Adipocyte (in vitro differentiated cells): ENCODE data around the gene PLD1.

Experiments
- DNase-seq: peaks from one replicate; pipeline ENCODE4 v3.0.0-alpha.2; 2015; ENCODE audit warnings: low read depth
- H3K27me3 ChIP-seq: replicated peaks from 2 replicates; pipeline ENCODE4 v1.7.0; 2013; ENCODE audit warnings: mild to moderate bottlenecking, low read length, moderate library complexity; ENCODE audit not compliant: control insufficient read depth, insufficient read depth
- H3K36me3 ChIP-seq: 2 replicates; pipeline ENCODE4 v1.7.0; 2013; ENCODE audit warnings: low read length, mild to moderate bottlenecking, moderate library complexity; ENCODE audit not compliant: control insufficient read depth, insufficient read depth, severe bottlenecking
- H3K4me1 ChIP-seq: 2 replicates; pipeline ENCODE4 v1.7.0; 2013; ENCODE audit warnings: mild to moderate bottlenecking, low read length, moderate library complexity; ENCODE audit not compliant: control insufficient read depth, insufficient read depth
- H3K4me3 ChIP-seq: 2 replicates; pipeline ENCODE4 v1.7.0; 2013; ENCODE audit warnings: mild to moderate bottlenecking, low read length, moderate library complexity
- H3K9ac ChIP-seq: 2 replicates; pipeline ENCODE4 v1.7.0; 2013; ENCODE audit warnings: mild to moderate bottlenecking, low read length, moderate library complexity
- H3K9me3 ChIP-seq: 2 replicates; pipeline ENCODE4 v1.7.0; 2013; ENCODE audit warnings: mild to moderate bottlenecking, low read length, moderate library complexity; ENCODE audit not compliant: control insufficient read depth

Gene PLD1

DNA sequence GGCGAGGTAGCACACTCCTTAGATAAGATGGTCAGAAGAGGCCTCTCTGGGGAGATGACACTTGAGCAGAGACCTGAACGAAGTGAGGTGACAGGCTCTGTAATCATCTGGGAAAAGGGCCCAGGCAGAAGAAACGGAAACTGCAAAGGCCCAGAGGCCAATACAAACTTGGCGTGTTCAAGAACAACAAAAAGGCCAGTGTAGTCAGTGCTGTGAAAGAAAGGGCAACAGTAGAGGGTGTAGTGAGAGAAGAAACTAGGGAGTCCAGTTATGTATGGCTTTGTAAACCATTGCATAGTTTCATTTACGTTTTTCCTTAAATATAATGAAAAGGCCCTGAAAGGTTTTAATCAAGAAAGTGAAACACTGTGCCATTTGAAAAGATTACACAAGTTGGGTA, 31.8 kb downstream of the PLD1 start:
- H3K4me3 ChIP-seq, result no peak overlapping the region
- H3K9ac ChIP-seq, result no peak overlapping the region

DNA sequence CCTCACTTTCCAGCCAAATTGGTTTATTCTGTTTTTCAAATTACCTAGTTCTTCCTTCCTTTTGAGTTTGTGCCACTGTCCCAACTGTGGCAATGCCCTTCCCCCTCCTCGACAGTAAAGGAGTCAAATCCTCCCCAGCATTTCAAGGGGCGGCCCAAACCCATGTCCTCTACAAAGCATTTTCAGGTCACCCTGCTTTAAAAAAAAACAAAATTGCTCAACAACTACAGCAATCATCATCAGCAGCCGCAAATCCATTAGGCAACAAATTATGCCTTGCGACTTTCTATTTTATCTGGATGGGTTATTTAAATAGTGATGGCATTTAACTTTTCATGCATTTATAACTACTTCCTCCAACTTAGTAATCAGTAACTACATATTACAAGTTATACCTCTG, 32.7 kb downstream of the PLD1 start:
- Histone ChIP-seq H3K27me3 (no peaks in the 10 kb centered on the region), H3K9me3 (no peaks in the 10 kb centered on the region), H3K36me3 (no peaks in the 10 kb centered on the region), H3K9ac (no peak overlapping the region), H3K4me3 (no peak overlapping the region), H3K4me1 (no peaks in the 10 kb centered on the region)
- DNase-seq, result no peak

More for the DNA sequence above, 31.8 kb downstream of the PLD1 start:
- H3K4me1 ChIP-seq, result no peaks in the 10 kb centered on the region
- no peaks in the 10 kb centered on the region for H3K27me3 ChIP-seq
- no peak for DNase-seq
- no peaks in the 10 kb centered on the region for H3K9me3 ChIP-seq
- no peaks in the 10 kb centered on the region for H3K36me3 ChIP-seq

DNA sequence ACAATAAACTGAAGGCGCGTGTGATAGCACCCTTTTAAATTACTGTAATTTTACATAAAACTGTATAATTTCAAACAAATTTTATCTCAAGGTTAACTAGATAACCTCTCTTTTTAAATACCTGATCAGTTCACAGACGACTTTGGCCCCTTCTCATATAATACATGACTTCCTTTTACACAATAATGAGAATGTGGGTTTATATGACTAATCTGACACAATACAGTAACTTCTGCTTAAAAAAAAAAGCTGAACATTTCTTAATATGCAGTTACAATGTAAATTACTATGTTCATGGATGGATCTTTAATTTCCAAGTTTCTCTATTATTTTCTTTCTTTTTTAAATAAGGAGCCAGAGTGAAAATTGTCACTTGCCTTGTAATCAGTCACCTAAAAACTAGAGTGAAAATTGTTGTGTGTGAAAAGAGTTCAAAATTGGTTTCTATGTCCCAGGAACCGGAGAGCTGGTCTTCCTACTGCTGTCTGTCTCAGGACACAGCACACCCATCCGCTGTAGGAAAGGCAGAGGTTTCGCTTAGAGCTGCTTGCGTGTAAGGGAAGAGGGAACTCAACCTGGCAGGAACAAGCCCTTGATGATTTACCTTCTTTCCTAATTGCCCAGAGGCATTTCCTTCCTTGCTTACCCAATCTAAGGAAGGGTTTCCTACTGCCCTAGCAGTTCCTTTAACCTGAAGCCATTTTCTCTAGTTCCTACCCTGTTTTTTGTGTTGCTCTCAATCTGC, 33.3 kb downstream of the PLD1 start:
- H3K4me1 ChIP-seq, result peaks cover 4% of the 10 kb centered on the region
- no peak overlapping the region for H3K9ac ChIP-seq
- no peaks in the 10 kb centered on the region for H3K9me3 ChIP-seq
- H3K4me3 ChIP-seq, result no peak overlapping the region
- no peaks in the 10 kb centered on the region for H3K36me3 ChIP-seq
- H3K27me3 ChIP-seq, result no peaks in the 10 kb centered on the region
- DNase-seq, result no peak

GRCh38 chr3:171776411-171776810, 33.9 kb downstream of the PLD1 start:
- peaks cover 10% of the 10 kb centered on the region for H3K4me1 ChIP-seq
- H3K27me3 ChIP-seq, result no peaks in the 10 kb centered on the region
- no peak for DNase-seq
- H3K4me3 ChIP-seq, result no peak overlapping the region
- H3K9me3 ChIP-seq, result no peaks in the 10 kb centered on the region
- no peak overlapping the region for H3K9ac ChIP-seq
- H3K36me3 ChIP-seq, result no peaks in the 10 kb centered on the region

DNA sequence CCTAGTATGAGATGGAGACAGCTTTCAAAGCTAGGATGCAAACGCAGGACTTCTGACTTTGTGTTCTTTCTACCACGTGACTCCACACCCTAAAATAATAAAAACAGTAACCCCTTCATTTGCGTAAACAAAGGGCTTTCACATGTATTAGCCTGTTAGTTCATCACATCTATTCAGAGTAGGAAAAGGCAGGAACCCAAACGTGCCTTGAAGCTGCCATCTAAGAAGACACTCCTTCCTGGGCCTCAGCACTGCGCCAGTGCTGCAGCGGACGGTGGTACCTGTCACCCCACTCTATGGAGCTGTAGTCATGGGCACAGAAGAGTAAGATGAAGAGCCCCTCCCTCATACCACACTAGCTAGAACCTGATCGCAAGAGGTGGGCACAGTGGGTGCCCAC, 34.3 kb downstream of the PLD1 start:
- Histone ChIP-seq H3K9ac (no peak overlapping the region), H3K36me3 (no peaks in the 10 kb centered on the region), H3K27me3 (no peaks in the 10 kb centered on the region), H3K4me1 (peaks cover 12% of the 10 kb centered on the region), H3K4me3 (no peak overlapping the region), H3K9me3 (no peaks in the 10 kb centered on the region)
- no peak for DNase-seq

DNA sequence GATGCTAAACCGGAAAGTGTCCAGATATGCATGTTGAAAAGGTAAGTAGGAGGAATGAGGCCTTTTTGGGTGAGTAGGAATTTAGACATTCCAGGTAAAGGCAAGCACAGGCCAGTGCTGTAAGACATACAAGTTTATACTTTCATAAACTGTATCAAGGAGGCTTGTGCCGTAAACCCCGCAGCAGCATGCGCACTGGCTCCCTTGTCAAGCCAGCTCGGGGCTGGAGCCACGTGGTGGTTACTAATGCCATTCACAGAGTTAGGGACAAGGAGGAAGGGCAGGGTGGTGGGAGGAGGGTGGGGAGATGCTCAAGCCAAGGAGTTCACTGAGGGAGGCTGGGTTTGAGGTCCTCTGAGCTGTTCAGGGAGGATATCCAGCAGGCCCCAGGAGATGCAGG, 35.8 kb downstream of the PLD1 start:
- Histone ChIP-seq H3K4me1 (peaks cover 14% of the 10 kb centered on the region), H3K4me3 (no peak overlapping the region), H3K9me3 (no peaks in the 10 kb centered on the region), H3K36me3 (no peaks in the 10 kb centered on the region), H3K9ac (no peak overlapping the region), H3K27me3 (no peaks in the 10 kb centered on the region)
- DNase-seq, result no peak

DNA sequence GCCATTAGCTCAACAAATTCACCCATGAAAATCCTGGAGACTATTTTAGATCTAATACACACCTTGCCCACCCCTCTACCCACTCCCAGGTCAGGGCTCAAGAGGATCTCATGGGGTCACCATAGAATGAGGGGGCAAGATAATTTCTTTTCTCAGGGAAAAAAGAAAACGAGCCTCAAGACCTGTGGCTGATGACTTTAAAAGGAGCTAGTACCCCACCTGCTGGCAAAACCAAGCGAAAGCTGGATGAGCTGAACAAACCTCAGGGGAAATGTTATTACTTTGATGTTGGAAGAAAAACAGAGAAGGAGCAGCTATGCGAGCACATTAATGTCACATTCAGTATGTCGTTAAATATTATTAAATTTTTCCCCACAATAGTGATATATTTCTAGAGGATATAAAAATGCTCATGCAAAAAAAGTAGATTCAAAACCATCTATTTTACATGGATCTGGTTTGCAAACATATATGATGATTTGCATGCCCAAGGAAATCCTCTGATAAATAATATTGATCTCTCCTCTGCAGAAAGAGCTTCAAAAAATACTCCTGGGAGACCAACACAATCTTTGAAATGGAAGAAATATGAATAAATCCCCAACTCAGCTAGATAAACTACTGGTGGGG, 37.7 kb downstream of the PLD1 start:
- Histone ChIP-seq H3K27me3 (no peaks in the 10 kb centered on the region), H3K36me3 (no peaks in the 10 kb centered on the region), H3K9me3 (no peaks in the 10 kb centered on the region), H3K4me3 (no peak overlapping the region), H3K4me1 (peaks cover 29% of the 10 kb centered on the region), H3K9ac (no peak overlapping the region)
- DNase-seq, result peak; percentile 89

GRCh38 chr3:171770689-171771620, 39.3 kb downstream of the PLD1 start:
- no peaks in the 10 kb centered on the region for H3K27me3 ChIP-seq
- H3K4me1 ChIP-seq, result peaks cover 29% of the 10 kb centered on the region
- DNase-seq, result peak; percentile 90
- peak overlapping the region; percentile 87 for H3K4me3 ChIP-seq
- H3K9me3 ChIP-seq, result no peaks in the 10 kb centered on the region
- H3K36me3 ChIP-seq, result no peaks in the 10 kb centered on the region
- H3K9ac ChIP-seq, result peak overlapping the region; percentile 66

DNA sequence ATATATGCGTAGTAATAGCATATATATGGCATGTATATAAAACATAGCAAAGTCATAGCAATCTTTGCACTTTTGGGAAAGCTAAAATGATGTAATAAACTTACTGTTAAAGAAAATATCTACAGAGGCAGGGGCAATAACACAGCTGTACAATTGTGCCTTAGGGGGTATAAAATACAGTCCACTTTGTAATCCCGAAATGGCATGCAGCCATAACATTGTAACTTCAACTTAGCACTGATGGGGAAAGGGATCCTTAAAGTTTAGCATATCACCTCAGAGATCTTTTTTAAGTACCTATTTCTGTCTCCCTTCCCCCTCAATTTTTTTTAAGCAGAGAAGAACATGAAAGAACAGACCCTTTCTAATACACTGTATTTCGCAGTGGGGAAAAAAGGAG, 40.8 kb downstream of the PLD1 start:
- DNase-seq, result no peak
- Histone ChIP-seq H3K4me1 (peaks cover 29% of the 10 kb centered on the region), H3K27me3 (no peaks in the 10 kb centered on the region), H3K9ac (no peak overlapping the region), H3K36me3 (no peaks in the 10 kb centered on the region), H3K9me3 (no peaks in the 10 kb centered on the region), H3K4me3 (peak overlapping the region; percentile 87)

GRCh38 chr3:171768986-171769385, 41.3 kb downstream of the PLD1 start:
- Histone ChIP-seq H3K27me3 (no peaks in the 10 kb centered on the region), H3K36me3 (no peaks in the 10 kb centered on the region), H3K9me3 (no peaks in the 10 kb centered on the region), H3K4me3 (peak overlapping the region; percentile 35), H3K9ac (no peak overlapping the region), H3K4me1 (peaks cover 29% of the 10 kb centered on the region)
- DNase-seq, result no peak

GRCh38 chr3:171768281-171768900, 41.9 kb downstream of the PLD1 start:
- Histone ChIP-seq H3K4me3 (peak overlapping the region; percentile 35), H3K36me3 (no peaks in the 10 kb centered on the region), H3K9me3 (no peaks in the 10 kb centered on the region), H3K27me3 (no peaks in the 10 kb centered on the region), H3K4me1 (peaks cover 29% of the 10 kb centered on the region), H3K9ac (no peak overlapping the region)
- no peak for DNase-seq
